CD4-positive, alpha-beta T cell treated with Interleukin-4 for 4 hours (primary cell): ENCODE results near the gene HIF1A.
"Not testable (repeated sequence)": the region's sequence is repeated elsewhere in the genome, so short reads cannot be mapped to it uniquely, and the experiment has no call there.

Source experiments
- DNase-seq: peaks from one replicate; pipeline ENCODE4 v3.0.0-alpha.2; 2020

The HIF1A gene

DNA sequence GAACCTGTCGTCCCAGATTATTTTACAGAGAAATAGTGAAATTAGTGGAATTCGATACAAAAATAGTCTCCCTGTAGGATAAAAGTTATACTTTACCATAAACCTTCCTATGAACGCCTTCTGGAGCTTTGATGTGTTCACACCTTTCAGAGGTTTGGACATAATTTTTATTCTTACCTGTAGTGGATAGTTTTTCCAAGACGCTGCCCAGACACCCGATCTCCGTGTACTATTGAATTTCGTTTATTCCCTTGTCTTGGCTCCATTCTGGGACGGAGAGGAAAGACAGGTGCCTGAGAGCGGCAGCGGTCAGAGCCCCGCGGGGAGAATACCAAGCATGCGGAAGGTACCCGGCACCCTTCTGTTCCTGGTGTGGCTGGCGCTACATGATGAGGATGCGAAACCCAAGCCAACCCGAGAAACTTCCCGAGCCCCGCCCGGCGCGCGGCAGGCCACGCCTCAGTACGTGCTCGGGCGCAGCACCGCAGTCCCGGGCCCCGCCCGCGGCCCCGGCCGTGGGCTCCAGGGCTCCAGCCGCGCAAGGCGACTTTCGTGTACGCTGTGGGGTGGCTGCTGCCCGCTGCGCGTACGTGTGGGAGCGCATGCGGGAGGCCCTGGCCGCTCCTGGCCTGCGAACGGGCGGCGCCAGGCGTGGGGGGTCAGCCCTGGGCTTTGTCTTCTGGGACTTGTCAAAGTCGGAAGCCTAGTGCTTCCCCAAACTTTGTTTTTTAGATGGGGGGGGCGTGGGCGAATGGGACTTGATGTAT is 55.6 kb downstream of the HIF1A start:
- peak; percentile 69 for DNase-seq

GRCh38 chr14:61751475-61751989 is 56.2 kb downstream of the HIF1A start:
- DNase-seq: no peak

- no peak for DNase-seq
Measured at GRCh38 chr14:61752626-61753025, 57.3 kb downstream of the HIF1A start.

- DNase-seq: no peak
Measured at GRCh38 chr14:61753631-61754030, 58.3 kb downstream of the HIF1A start.

GRCh38 chr14:61754627-61755381 is 59.5 kb downstream of the HIF1A start:
- no peak for DNase-seq

GRCh38 chr14:61755382-61755742 is 60.0 kb downstream of the HIF1A start:
- not testable (repeated sequence) for DNase-seq

- DNase-seq: no peak
Measured at GRCh38 chr14:61756135-61756534, 60.8 kb downstream of the HIF1A start.

GRCh38 chr14:61759878-61760277 is 64.6 kb downstream of the HIF1A start:
- no peak for DNase-seq

DNA sequence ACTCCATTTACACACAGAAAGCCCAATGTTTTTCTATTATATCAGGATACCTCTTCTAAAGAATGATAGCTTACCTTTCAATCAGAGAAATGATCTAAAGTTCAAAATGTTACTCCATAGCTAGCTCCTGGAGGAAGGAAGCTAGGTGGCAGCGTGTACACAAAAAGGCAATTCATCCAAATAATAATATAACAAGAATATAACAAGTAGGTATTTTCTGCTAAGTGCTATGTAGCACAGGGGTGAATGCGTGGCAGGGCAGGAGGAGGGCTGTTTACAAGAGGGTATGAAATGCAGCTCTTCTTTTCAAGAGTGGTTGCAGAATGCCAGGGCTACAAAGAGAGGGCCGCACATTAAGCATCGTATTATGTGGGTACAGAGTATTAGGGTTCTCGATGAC is 66.2 kb downstream of the HIF1A start:
- DNase-seq: peak; percentile 5

DNA sequence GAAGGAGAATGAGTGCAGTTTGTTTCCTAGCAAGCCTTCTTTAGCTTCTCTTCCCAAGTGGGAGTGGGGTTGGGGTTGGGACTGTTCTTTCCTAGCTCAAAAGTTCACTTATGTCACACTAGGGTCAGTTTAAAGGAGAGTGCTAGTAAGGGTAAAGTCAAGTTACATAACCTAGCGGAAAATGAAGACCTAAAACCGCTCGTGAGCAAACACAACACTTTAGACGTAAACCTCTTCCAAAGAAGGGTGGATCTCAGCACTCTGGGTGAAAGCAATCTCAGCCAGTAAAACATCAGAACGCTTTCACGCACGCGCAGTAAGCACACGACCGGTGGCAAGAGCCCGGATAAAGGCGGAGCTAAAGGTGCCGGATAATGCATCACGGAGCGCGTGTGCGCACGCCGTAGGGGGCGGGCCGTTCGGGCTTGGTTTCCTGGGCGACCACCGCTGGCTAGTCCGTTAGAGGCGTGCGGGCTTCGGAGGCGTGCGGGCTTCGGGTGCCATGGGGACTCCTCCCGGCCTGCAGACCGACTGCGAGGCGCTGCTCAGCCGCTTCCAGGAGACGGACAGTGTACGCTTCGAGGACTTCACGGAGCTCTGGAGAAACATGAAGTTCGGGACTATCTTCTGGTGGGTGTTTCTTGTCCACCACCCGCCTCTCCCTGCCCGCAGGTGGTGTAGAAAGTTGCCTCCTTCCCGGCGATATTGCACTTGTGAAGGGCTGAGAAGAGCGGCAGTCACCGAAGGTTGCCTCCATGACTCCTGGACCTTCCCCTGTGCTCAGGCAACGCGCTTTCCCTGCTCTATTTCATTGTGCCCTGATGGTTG is 66.9 kb downstream of the HIF1A start, which contains the start of gene SNAPC1:
TSS of gene SNAPC1 (plus strand) at position 462 of the 828 bp plus-strand sequence. CDS start at position 503, 41 bp downstream.
- peak; percentile 98 for DNase-seq

GRCh38 chr14:61764342-61765122 is 69.2 kb downstream of the HIF1A start:
- no peak for DNase-seq

DNA sequence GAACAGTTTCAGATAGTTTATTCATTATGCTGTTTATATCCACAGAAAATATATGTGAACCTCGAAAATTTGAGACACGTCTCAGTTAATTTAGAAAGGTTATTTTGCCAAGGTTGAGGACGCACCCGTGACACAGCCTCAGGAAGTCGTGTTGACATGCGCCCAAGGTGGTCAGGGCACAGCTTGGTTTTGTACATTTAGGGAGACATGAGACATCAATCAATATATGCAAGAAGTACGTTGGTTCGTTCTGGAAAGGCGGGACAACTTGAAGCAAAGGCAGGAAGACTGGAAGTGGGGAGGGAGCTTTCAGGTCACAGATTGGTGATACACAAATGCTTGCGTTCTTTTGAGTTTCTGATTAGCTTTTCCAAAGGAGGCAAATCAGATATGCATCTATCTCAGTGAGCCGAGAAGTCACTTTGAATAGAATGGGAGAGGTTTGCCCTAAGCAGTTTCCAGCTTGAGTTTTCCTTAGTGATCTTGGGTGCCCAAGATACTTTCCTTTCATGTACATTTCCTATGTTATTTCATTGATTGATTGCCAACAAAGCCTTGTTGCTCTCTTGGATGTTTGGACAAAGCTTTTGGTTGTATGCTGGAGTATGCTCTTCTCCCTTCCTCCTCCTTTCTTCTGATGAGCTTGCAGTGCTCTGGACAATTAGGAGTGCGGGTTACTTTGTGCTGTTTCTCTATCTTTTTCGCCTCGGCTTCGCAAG is 70.1 kb downstream of the HIF1A start:
- no peak for DNase-seq

DNA sequence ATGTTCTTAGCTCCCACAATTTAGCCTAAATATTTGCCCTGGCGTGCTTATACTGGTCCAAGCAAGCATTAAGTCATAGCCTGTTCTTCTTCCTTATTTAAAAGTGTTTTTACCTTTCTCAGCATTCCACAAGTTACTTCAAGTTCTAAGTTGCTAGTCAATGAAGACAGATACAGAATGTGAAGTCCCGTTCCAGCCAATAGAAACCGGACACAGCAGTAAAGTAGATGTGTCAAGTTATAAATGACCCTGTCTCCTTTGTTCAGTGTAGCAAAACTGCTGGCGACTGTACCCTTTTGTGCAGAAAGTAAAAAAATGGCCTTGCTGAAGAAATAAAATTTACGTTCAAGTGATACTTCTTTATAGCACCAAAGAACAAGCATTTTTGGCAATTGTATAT is 70.8 kb downstream of the HIF1A start:
- no peak for DNase-seq

- no peak for DNase-seq
Measured at GRCh38 chr14:61768240-61768639, 72.9 kb downstream of the HIF1A start.

GRCh38 chr14:61769893-61770292 is 74.6 kb downstream of the HIF1A start:
- no peak for DNase-seq

- DNase-seq: no peak
Measured at GRCh38 chr14:61774861-61775260, 79.5 kb downstream of the HIF1A start.

GRCh38 chr14:61780125-61780524 is 84.8 kb downstream of the HIF1A start:
- peak; percentile 2 for DNase-seq

DNA sequence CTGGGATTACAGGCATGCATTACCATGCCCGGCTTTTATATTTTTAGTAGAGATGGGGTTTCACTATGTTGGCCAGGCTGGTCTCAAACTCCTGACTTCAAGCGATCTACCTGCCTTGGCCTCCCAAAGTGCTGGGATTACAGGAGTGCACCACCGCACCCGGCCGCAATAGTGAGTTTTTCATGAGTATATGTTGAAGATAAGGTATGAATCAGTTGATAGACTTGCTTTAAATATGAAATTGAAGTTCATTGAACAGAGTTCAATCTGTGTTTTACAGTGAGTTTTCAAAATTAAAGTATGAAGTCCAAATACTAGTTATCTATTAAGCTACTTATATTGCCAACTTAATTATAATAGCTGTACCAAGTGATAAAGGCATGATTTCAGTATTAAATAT is 102.0 kb downstream of the HIF1A start:
- DNase-seq: no peak
